K562 (cell line): ENCODE results near the gene TMEM116. TPM values are rescaled to one million over a fixed set of nuclear protein-coding genes. Genes with fewer than 3 reads are reported as not detected.

Experiments
- ATAC-seq: fragments of 200-7000 bp; cut with Tn5 transposase; 3 replicates; pipeline ENCODE4 v1.9.1; 2020; ENCODE audit warnings: moderate library complexity
- BruUV-seq: library from RNA; stranded (reverse); fragments of 400-500 nt; replicated peaks from 2 replicates; lab custom pipeline; 2021; lab: Mats Ljungman, UMichigan
- CTCF ChIA-PET: fragments of 300-600 bp; formaldehyde crosslinking; extraction: SDS; loops from one replicate; lab custom pipeline; 2021; ENCODE audit warnings: low intra/inter-chr PET ratio; lab: Yijun Ruan, JAX
- POLR2A ChIA-PET: fragments of 300-600, 350-650 bp; sonication (Branson Sonifier 250); formaldehyde crosslinking; extraction: SDS; loops from one replicate; lab custom pipeline; 2021; ENCODE audit warnings: antibody characterized with exemption, inconsistent platforms; lab: Yijun Ruan, JAX
- DNase-seq, 4 experiments: peaks; one replicate each; pipeline versions ENCODE4 v3.0.0 to v3.0.0-alpha.2; 2011 to 2018; ENCODE audit warnings: low spot score in 3 of 4, mixed read lengths in 3 of 4; ENCODE audit errors: extremely low read depth in 1 of 4
- FAIRE-seq: peaks from 2 replicates; lab custom pipeline; 2011; peaks lifted over from hg19 to GRCh38; lab: Jason Lieb, UNC
- H2AFZ ChIP-seq: 2 replicates; pipeline ENCODE4 v1.6.0; 2011; ENCODE audit warnings: low read depth, low read length, control low read depth, inconsistent platforms
- H3K27ac ChIP-seq: fragments of 200-600 bp; 3 replicates; pipeline ENCODE4 v1.8.0; 2011; ENCODE audit warnings: low read depth, mild to moderate bottlenecking, control low read depth, inconsistent platforms, low read length, moderate library complexity, mixed read lengths; ENCODE audit errors: extremely low read depth
- H3K27me3 ChIP-seq, 2 experiments: fragments of 300-600 bp in 1 of 2; 2 replicates in 1 of 2; 3 replicates in 1 of 2; pipeline versions ENCODE4 v1.6.0 to v1.8.0; 2011; ENCODE audit warnings: inconsistent platforms in 2 of 2, low read length in 2 of 2, mild to moderate bottlenecking in 1 of 2, mixed read lengths in 1 of 2, moderate library complexity in 1 of 2; ENCODE audit not compliant: control insufficient read depth in 2 of 2, insufficient read depth in 2 of 2
- H3K36me3 ChIP-seq: fragments of 300-600 bp; 3 replicates; pipeline ENCODE4 v1.8.0; 2011; ENCODE audit warnings: mild to moderate bottlenecking, low read length, inconsistent platforms; ENCODE audit not compliant: control insufficient read depth, insufficient read depth
- H3K4me1 ChIP-seq, 2 experiments: fragments of 200-600 bp in 1 of 2; replicated peaks in 1 of 2; 2 replicates in 1 of 2; 3 replicates in 1 of 2; pipeline versions ENCODE4 v1.5.1 to v1.8.0; 2011; ENCODE audit warnings: inconsistent platforms in 2 of 2, low read length in 2 of 2, mild to moderate bottlenecking in 1 of 2, mixed read lengths in 1 of 2, moderate library complexity in 1 of 2; ENCODE audit not compliant: control insufficient read depth in 2 of 2, insufficient read depth in 2 of 2
- H3K4me2 ChIP-seq: 2 replicates; pipeline ENCODE4 v1.6.1; 2011; ENCODE audit warnings: low read length, control low read depth, inconsistent platforms, mixed read lengths; ENCODE audit not compliant: insufficient read depth
- H3K4me3 ChIP-seq: fragments of 200-600 bp; sonication (generic), shearing (Covaris generic); 2 replicates; pipeline ENCODE4 v1.5.1; 2016; ENCODE audit warnings: control low read depth, inconsistent platforms
- H3K79me2 ChIP-seq: fragments of 200-600 bp; 3 replicates; pipeline ENCODE4 v1.8.0; 2011; ENCODE audit warnings: low read length, inconsistent platforms; ENCODE audit not compliant: control insufficient read depth, insufficient read depth
- H3K9ac ChIP-seq, 2 experiments: 2 replicates each; pipeline versions ENCODE4 v1.6.0 to v1.6.1; 2011; ENCODE audit warnings: low read depth in 2 of 2, low read length in 2 of 2, control low read depth in 1 of 2, inconsistent platforms in 1 of 2, mild to moderate bottlenecking in 1 of 2, mixed read lengths in 1 of 2; ENCODE audit not compliant: insufficient read depth in 1 of 2
- H3K9me1 ChIP-seq: one replicate; pipeline ENCODE4 v1.6.0; 2011; ENCODE audit warnings: inconsistent platforms, mild to moderate bottlenecking, low read length, moderate library complexity; ENCODE audit not compliant: control insufficient read depth, insufficient read depth
- H3K9me3 ChIP-seq: replicated peaks from 2 replicates; pipeline ENCODE4 v1.5.1; 2011; ENCODE audit warnings: low read depth, low read length, inconsistent platforms; ENCODE audit not compliant: control insufficient read depth, insufficient read depth
- H4K20me1 ChIP-seq: replicated peaks from 2 replicates; pipeline ENCODE4 v1.6.1; 2011; ENCODE audit warnings: low read length, inconsistent platforms, mixed read lengths; ENCODE audit not compliant: control insufficient read depth, insufficient read depth
- ARID2 ChIP-seq: fragments of 450-650 bp; IDR thresholded peaks from 2 replicates; pipeline ENCODE4 v1.6.1; 2017; ENCODE audit warnings: antibody characterized with exemption, mild to moderate bottlenecking
- CHAMP1 ChIP-seq: fragments of 450-650 bp; IDR thresholded peaks from 2 replicates; pipeline ENCODE4 v1.6.1; 2016; ENCODE audit warnings: mild to moderate bottlenecking
- CSDE1 ChIP-seq, 2 experiments: fragments of 450-650 bp; IDR thresholded peaks; 2 replicates each; pipeline ENCODE4 v1.6.1; 2016; ENCODE audit warnings: mild to moderate bottlenecking in 1 of 2
- DNMT1 ChIP-seq: fragments of 450-650 bp; IDR thresholded peaks from 2 replicates; pipeline ENCODE4 v1.6.1; 2016; ENCODE audit warnings: antibody characterized with exemption, mild to moderate bottlenecking
- MYNN ChIP-seq, 2 experiments: sonication (generic); formaldehyde crosslinking in 1 of 2; IDR thresholded peaks; 2 replicates each; pipeline versions ENCODE4 v1.5.0 to v1.6.1; 2016 to 2020; ENCODE audit warnings: antibody characterized with exemption in 1 of 2, missing genetic modification reagents in 1 of 2
- POU5F1 ChIP-seq: fragments of 150-350 bp; IDR thresholded peaks from 2 replicates; pipeline ENCODE4 v1.6.1; 2014; ENCODE audit warnings: borderline replicate concordance, low read length, low read depth, mild to moderate bottlenecking; ENCODE audit not compliant: partially characterized antibody
- SMAD3 ChIP-seq: fragments of 450-650 bp; formaldehyde crosslinking; conservative IDR thresholded peaks from 2 replicates; pipeline ENCODE4 v1.4.0; 2020; ENCODE audit warnings: mild to moderate bottlenecking
- SNAPC5 ChIP-seq: fragments of 250-450 bp; sonication (Bioruptor Pico); IDR thresholded peaks from 2 replicates; pipeline ENCODE4 v1.8.0; 2021; ENCODE audit warnings: moderate library complexity, mild to moderate bottlenecking, inconsistent platforms
- SUPT5H ChIP-seq: fragments of 450-650 bp; IDR thresholded peaks from 2 replicates; pipeline ENCODE4 v1.6.1; 2016
- TEAD4 ChIP-seq, 2 experiments: sonication (generic) in 1 of 2; formaldehyde crosslinking in 1 of 2; IDR thresholded peaks; 2 replicates each; pipeline versions ENCODE4 v1.6.1 to v1.8.0; 2012 to 2022; ENCODE audit warnings: borderline replicate concordance in 1 of 2, inconsistent platforms in 1 of 2, low read length in 1 of 2, mild to moderate bottlenecking in 1 of 2, missing genetic modification reagents in 1 of 2
- WGBS: fragments of 100-300 bp; shearing (Covaris generic); methylation state at CpG from one replicate; pipeline ENCODE4 v1.1.6; 2016; ENCODE audit warnings: low coverage, mixed read lengths; ENCODE audit not compliant: insufficient coverage; ENCODE audit errors: missing lambda C conversion rate; 5-methylcytosine and 5-hydroxymethylcytosine counted together
- in situ Hi-C: fragments of 300-500 bp; cut with MboI; formaldehyde crosslinking; loops from 4 replicates; pipeline ENCODE4 v1.15.0; 2018; ENCODE audit warnings: inconsistent platforms, mixed read lengths
- intact Hi-C: fragments of 100-400 bp; cut with micrococcal nuclease; formaldehyde crosslinking; loops from 2 replicates; pipeline ENCODE4 v1.14.2; 2022
- polyA plus RNA-seq, 8 experiments: library from polyadenylated mRNA; depleted of rRNA in 4 of 8; stranded (reverse) in 5 of 8; unstranded in 3 of 8; fragments of >200 nt; fragmentation: Nextera tagmentation in 2 of 8; fragmentation: Illumina TruSeq in 1 of 8; extraction: Ambion mirVana in 2 of 8; extraction: Trizol in 1 of 8; gene quantifications; 2 replicates each; pipeline versions ENCODE4 v1.2.1 to v1.2.3, GENCODE V29; 2011 to 2014; ENCODE audit warnings: inconsistent platforms in 1 of 8, missing spikeins in 1 of 8
- total RNA-seq, 7 experiments: library from RNA; depleted of rRNA in 6 of 7; stranded (reverse); fragments of >200 nt in 6 of 7; fragmentation: Illumina TruSeq in 2 of 7; extraction: Trizol in 2 of 7; gene quantifications; 2 replicates each; pipeline versions ENCODE4 v1.2.1 to v1.2.3, GENCODE V29; 2011 to 2021; ENCODE audit warnings: low replicate concordance in 1 of 7

Gene TMEM116
- total and polyA plus RNA-seq, 9 of the 15 experiments (the other 6 are each of a cell fraction or from before 2014, with no cell fraction given) = 5.2 to 78.6 (median 13.9) TPM

GRCh38 chr12:111991946-111992345, 21.0 kb downstream of the TMEM116 start:
- peaks cover 5 to 27% of the 10 kb centered on the region in 2 experiments; a peak in 3 of 5 replicates for H3K4me1 ChIP-seq
- ChIA-PET POLR2A (interaction anchor here (0.9 to 1.7 kb wide), 2 partner anchors 9 to 306 kb away, joined by 3 to 4 read pairs; partner anchors contain the start of genes ACAD10 and BRAP), CTCF (no interaction called here)
- ATAC-seq (peak; percentile 38; the same call in 2 of the 3 replicates), FAIRE-seq (no peak), DNase-seq (peak in 3 of 4 experiments; percentile 17 to 52 (median 39))
- H3K4me2 ChIP-seq = no peak overlapping the region
- no peaks in the 10 kb centered on the region for H4K20me1 ChIP-seq
- no peak overlapping the region for H2AFZ ChIP-seq
- no peaks in the 10 kb centered on the region; the same call in 1 of the 2 replicates for H3K9me3 ChIP-seq
- no peaks in the 10 kb centered on the region for H3K27me3 ChIP-seq
- no peaks in the 10 kb centered on the region; the same call in 1 of the 3 replicates for H3K36me3 ChIP-seq
- no TSS peak for BruUV-seq
- in situ Hi-C loops (no loop called here), intact Hi-C loops (no loop called here)
- H3K9me1 ChIP-seq = peaks cover 3% of the 10 kb centered on the region
- peaks cover 8% of the 10 kb centered on the region for H3K79me2 ChIP-seq
- WGBS = 90% methylated on average over 2 of the region's 4 CpGs
- H3K27ac ChIP-seq = no peak overlapping the region
- TF ChIP-seq SUPT5H (no peak), TEAD4 (IDR thresholded peaks at IDR 0.05; ENCODE audit: low read length) (peak; percentile 22; the same call in 1 of the 2 replicates), TEAD4 (CRISPR knock-in tag; IDR thresholded peaks at IDR 0.05; ENCODE audit: borderline replicate concordance) (no peak)
- H3K4me3 ChIP-seq = no peak overlapping the region
- H3K9ac ChIP-seq = no peak overlapping the region

GRCh38 chr12:111991535-111991934, 21.4 kb downstream of the TMEM116 start:
- intact Hi-C loops = no loop called here
- CTCF ChIA-PET = no interaction called here
- TF ChIP-seq SNAPC5 (CRISPR knock-in tag) = no peak
- TF ChIP-seq DNMT1 = no peak
- TF ChIP-seq SMAD3 (CRISPR knock-in tag) = no peak
- TF ChIP-seq CHAMP1 = no peak
- no peak for TF ChIP-seq POU5F1
- TF ChIP-seq CSDE1 (IDR thresholded peaks at IDR 0.05) = no peak
- TF ChIP-seq MYNN (IDR thresholded peaks at IDR 0.05) = no peak
- no peak for TF ChIP-seq MYNN (CRISPR knock-in tag; IDR thresholded peaks at IDR 0.05)
- TF ChIP-seq ARID2 = no peak

More at GRCh38 chr12:111991535-111991934, 21.4 kb downstream of the TMEM116 start:
- Histone ChIP-seq H3K79me2 (peaks cover 4% of the 10 kb centered on the region), H3K36me3 (no peaks in the 10 kb centered on the region; the same call in 1 of the 3 replicates), H3K27ac (no peak overlapping the region), H3K9me1 (peaks cover 3% of the 10 kb centered on the region), H3K4me1 (peaks cover 5 to 27% of the 10 kb centered on the region in 2 experiments; a peak in 3 of 5 replicates), H3K9me3 (no peaks in the 10 kb centered on the region; the same call in 1 of the 2 replicates), H4K20me1 (no peaks in the 10 kb centered on the region), H3K9ac (no peak overlapping the region), H3K4me2 (no peak overlapping the region), H3K4me3 (no peak overlapping the region), H3K27me3 (no peaks in the 10 kb centered on the region), H2AFZ (no peak overlapping the region)
- ATAC-seq (peak; percentile 14; the same call in 2 of the 3 replicates), FAIRE-seq (no peak), DNase-seq (no peak)
- in situ Hi-C loops = no loop called here
- WGBS = 44% methylated on average over 2 of the region's 2 CpGs
- POLR2A ChIA-PET = interaction anchor here (0.9 to 1.7 kb wide), 2 partner anchors 9 to 305 kb away, joined by 3 to 4 read pairs; partner anchors contain the start of genes ACAD10 and BRAP
- BruUV-seq = no TSS peak
